ENCODE results near the gene GPR87.

DNA sequence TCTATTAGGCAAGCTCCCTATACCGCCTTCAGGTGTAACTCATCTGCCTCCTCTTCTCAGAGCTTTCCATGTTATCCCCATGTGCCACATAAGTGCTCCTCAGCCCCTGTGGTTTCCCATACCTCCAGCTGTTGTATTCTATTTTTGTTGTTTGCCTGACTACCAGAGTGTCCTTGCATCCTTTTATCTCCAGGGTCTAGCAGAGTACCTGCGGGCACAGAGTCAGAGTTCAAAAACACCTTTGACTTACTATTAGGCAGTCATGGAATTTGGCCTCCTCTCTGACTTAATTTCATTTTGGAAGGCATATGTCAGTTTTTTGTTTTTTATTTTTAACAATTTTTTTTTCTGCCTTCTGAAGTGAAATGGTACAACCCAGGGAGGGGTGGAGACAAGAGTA, 7.1 kb downstream of the GPR87 start:
- TF ChIP-seq EZH2 (IDR thresholded peaks at IDR 0.05; ENCODE audit: insufficient read depth, poor library complexity, severe bottlenecking) (no peak), EZH2phosphoT487 (IDR thresholded peaks at IDR 0.05; ENCODE audit: insufficient read depth, low read depth) (no peak)
